Panc1 (cell line): ENCODE data around the gene INPP5A. TPM values are rescaled to one million over a fixed set of nuclear protein-coding genes. Genes with fewer than 3 reads are reported as not detected.

ENCODE experiments used
- ATAC-seq: fragments of 200-7000 bp; cut with Tn5 transposase; 2 replicates; pipeline ENCODE4 v1.9.1; 2020; ENCODE audit warnings: mild to moderate bottlenecking, moderate library complexity
- BruUV-seq: library from RNA; stranded (reverse); fragments of 400-500 nt; replicated peaks from 2 replicates; lab custom pipeline; 2021; lab: Mats Ljungman, UMichigan
- CTCF ChIA-PET: fragments of 300-600 bp; sonication (Branson Sonifier 250); formaldehyde crosslinking; loops from one replicate; lab custom pipeline; 2022; ENCODE audit warnings: antibody characterized with exemption; lab: Charles Lee
- POLR2A ChIA-PET: fragments of 300-600 bp; sonication (Branson Sonifier 250); formaldehyde crosslinking; loops from one replicate; lab custom pipeline; 2022; ENCODE audit warnings: antibody characterized with exemption; lab: Charles Lee
- DNase-seq: peaks from one replicate; pipeline ENCODE4 v3.0.0-alpha.2; 2010; ENCODE audit warnings: low read depth, low spot score
- H3K27ac ChIP-seq: 2 replicates; pipeline ENCODE4 v1.5.1; 2011; ENCODE audit warnings: mild to moderate bottlenecking, low read length, inconsistent platforms
- H3K27me3 ChIP-seq: fragments of 200-500 bp; sonication (Bioruptor generic); 2 replicates; pipeline ENCODE4 v1.6.0; 2014; ENCODE audit warnings: low read length, inconsistent platforms; ENCODE audit not compliant: control insufficient read depth, insufficient read depth
- H3K36me3 ChIP-seq: fragments of 200-500 bp; sonication (Bioruptor generic); 2 replicates; pipeline ENCODE4 v1.5.1; 2014; ENCODE audit warnings: inconsistent platforms, mild to moderate bottlenecking, low read length, moderate library complexity; ENCODE audit not compliant: control insufficient read depth, insufficient read depth
- H3K4me1 ChIP-seq: 2 replicates; pipeline ENCODE4 v1.5.1; 2011; ENCODE audit warnings: inconsistent platforms, mild to moderate bottlenecking, low read length, moderate library complexity; ENCODE audit not compliant: control insufficient read depth, insufficient read depth
- H3K4me3 ChIP-seq, 2 experiments: 2 replicates each; pipeline ENCODE4 v1.5.1; 2011 to 2012; ENCODE audit warnings: low read depth in 2 of 2, low read length in 2 of 2, mild to moderate bottlenecking in 2 of 2, inconsistent platforms in 1 of 2, moderate library complexity in 1 of 2
- H3K9me3 ChIP-seq: fragments of 200-500 bp; sonication (Bioruptor generic); 2 replicates; pipeline ENCODE4 v1.5.1; 2014; ENCODE audit warnings: low read depth, mild to moderate bottlenecking, inconsistent platforms, low read length, moderate library complexity; ENCODE audit not compliant: control insufficient read depth, insufficient read depth
- CTCF ChIP-seq: fragments of 450-650 bp; IDR thresholded peaks from 2 replicates; pipeline ENCODE4 v1.5.1; 2017; ENCODE audit warnings: mild to moderate bottlenecking
- POLR2AphosphoS5 ChIP-seq: IDR thresholded peaks from 2 replicates; pipeline ENCODE4 v1.6.1; 2012; ENCODE audit warnings: mild to moderate bottlenecking, low read depth, low read length, moderate library complexity
- SIN3A ChIP-seq: IDR thresholded peaks from 2 replicates; pipeline ENCODE4 v1.6.1; 2012; ENCODE audit warnings: low read depth, mild to moderate bottlenecking, low read length, moderate library complexity, borderline replicate concordance; ENCODE audit not compliant: insufficient read depth
- TCF7L2 ChIP-seq: IDR thresholded peaks from 2 replicates; pipeline ENCODE4 v1.6.1; 2011; ENCODE audit warnings: mild to moderate bottlenecking, low read depth, low read length, inconsistent platforms
- in situ Hi-C: cut with HindIII; loops from 2 replicates; pipeline ENCODE4 v1.10.0; 2016; ENCODE audit warnings: low sequenced_read_pairs, low pct_unique_long_range_greater_than_20kb
- intact Hi-C: fragments of 100-400 bp; cut with micrococcal nuclease; formaldehyde crosslinking; loops from one replicate; pipeline ENCODE4 v1.10.0; 2022; ENCODE audit not compliant: unreplicated experiment
- total RNA-seq: library from RNA; stranded (reverse); gene quantifications from one replicate; pipeline ENCODE4 v1.2.1, GENCODE V29; 2021; ENCODE audit not compliant: unreplicated experiment
- TF ChIP-seq, protein P1 (sequence below), 2 experiments: IDR thresholded peaks; 2 replicates each; pipeline ENCODE4 v1.6.1; 2011 to 2012; ENCODE audit warnings: low read depth in 2 of 2, control low read depth in 1 of 2, low read length in 1 of 2, mild to moderate bottlenecking in 1 of 2, moderate library complexity in 1 of 2; ENCODE audit not compliant: insufficient read depth in 1 of 2

The INPP5A gene
- total RNA-seq, 1 experiment from 2014 or later: 60.0 TPM

GRCh38 chr10:132724446-132724845 is 186.9 kb downstream of the INPP5A start:
- no peak for TF ChIP-seq CTCF
- TF ChIP-seq TCF7L2: no peak
- TF ChIP-seq, protein P1, sequence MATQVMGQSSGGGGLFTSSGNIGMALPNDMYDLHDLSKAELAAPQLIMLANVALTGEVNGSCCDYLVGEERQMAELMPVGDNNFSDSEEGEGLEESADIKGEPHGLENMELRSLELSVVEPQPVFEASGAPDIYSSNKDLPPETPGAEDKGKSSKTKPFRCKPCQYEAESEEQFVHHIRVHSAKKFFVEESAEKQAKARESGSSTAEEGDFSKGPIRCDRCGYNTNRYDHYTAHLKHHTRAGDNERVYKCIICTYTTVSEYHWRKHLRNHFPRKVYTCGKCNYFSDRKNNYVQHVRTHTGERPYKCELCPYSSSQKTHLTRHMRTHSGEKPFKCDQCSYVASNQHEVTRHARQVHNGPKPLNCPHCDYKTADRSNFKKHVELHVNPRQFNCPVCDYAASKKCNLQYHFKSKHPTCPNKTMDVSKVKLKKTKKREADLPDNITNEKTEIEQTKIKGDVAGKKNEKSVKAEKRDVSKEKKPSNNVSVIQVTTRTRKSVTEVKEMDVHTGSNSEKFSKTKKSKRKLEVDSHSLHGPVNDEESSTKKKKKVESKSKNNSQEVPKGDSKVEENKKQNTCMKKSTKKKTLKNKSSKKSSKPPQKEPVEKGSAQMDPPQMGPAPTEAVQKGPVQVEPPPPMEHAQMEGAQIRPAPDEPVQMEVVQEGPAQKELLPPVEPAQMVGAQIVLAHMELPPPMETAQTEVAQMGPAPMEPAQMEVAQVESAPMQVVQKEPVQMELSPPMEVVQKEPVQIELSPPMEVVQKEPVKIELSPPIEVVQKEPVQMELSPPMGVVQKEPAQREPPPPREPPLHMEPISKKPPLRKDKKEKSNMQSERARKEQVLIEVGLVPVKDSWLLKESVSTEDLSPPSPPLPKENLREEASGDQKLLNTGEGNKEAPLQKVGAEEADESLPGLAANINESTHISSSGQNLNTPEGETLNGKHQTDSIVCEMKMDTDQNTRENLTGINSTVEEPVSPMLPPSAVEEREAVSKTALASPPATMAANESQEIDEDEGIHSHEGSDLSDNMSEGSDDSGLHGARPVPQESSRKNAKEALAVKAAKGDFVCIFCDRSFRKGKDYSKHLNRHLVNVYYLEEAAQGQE (IDR thresholded peaks at IDR 0.05; ENCODE audit: insufficient read depth in 1 of 2, low read depth in 2 of 2, low read length in 1 of 2): no peak
- TF ChIP-seq POLR2AphosphoS5: no peak
- TF ChIP-seq SIN3A: no peak
- CTCF ChIA-PET: no interaction called here
- Histone ChIP-seq H3K4me1 (no peaks in the 10 kb centered on the region), H3K4me3 (no peak overlapping the region), H3K27ac (no peak overlapping the region), H3K36me3 (no peaks in the 10 kb centered on the region), H3K9me3 (no peaks in the 10 kb centered on the region), H3K27me3 (no peaks in the 10 kb centered on the region)
- DNase-seq: no peak
- intact Hi-C loops: no loop called here
- ATAC-seq: no peak
- POLR2A ChIA-PET: no interaction called here
- no TSS peak for BruUV-seq
- in situ Hi-C loops: no loop called here

GRCh38 chr10:132725202-132725601 is 187.6 kb downstream of the INPP5A start:
- ChIA-PET CTCF (no interaction called here), POLR2A (no interaction called here)
- in situ Hi-C loops (no loop called here), intact Hi-C loops (no loop called here)
- no peak for ATAC-seq
- H3K9me3 ChIP-seq: no peaks in the 10 kb centered on the region
- no peaks in the 10 kb centered on the region for H3K36me3 ChIP-seq
- TF ChIP-seq CTCF (no peak), POLR2AphosphoS5 (no peak), TCF7L2 (no peak), SIN3A (no peak)
- TF ChIP-seq, protein P1 (IDR thresholded peaks at IDR 0.05; ENCODE audit: insufficient read depth in 1 of 2, low read depth in 2 of 2, low read length in 1 of 2): no peak
- no TSS peak for BruUV-seq
- no peak overlapping the region for H3K27ac ChIP-seq
- H3K27me3 ChIP-seq: no peaks in the 10 kb centered on the region
- no peak overlapping the region for H3K4me3 ChIP-seq
- no peaks in the 10 kb centered on the region for H3K4me1 ChIP-seq
- DNase-seq: no peak
